ENCODE results near the gene LCLAT1.

Gene LCLAT1

DNA sequence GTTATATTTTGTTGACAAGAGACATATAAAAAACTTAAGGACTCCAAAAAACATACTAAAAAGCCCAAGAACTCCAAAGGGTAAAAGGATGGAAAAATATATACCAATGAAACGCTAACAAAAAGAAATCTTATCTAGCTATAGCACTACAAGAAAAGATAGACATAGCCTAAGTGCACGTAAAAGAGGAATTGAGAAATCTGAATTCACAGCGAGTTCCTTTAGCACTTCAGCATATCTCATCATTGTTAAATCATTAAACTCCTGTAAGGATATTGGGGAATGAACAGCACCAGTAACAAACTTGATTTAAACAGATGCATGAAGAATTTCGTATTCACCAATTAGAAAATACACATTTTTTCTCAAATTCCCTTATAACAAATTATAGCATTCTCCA is 226.1 kb downstream of the LCLAT1 start:
- ChIA-PET CTCF (no interaction called here), POLR2A (no interaction called here)
- no peaks in the 10 kb centered on the region for H3K4me1 ChIP-seq (ENCODE audit: control extremely low read depth in 1 of 4, control insufficient read depth in 4 of 4, insufficient read depth in 4 of 4, low read length in 3 of 4)

DNA sequence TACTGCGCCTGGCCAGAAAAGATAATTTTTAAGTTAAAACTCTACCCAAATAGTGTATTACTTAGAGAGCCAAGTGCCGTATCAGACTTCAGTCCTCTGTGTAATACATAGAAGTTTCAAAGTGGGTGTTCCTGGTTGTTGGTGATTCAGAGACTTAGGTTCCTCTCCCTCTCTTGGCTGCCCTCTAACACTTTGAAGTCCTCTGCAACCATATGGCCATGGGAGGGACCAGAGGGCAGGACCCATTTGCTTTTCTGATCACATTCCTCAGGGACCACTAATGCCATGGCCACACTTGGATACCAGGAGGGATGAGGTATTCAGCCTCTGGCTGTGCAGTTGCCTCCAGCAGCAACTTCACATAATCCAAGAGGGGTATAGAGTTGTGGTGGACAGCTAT is 228.7 kb downstream of the LCLAT1 start:
- Histone ChIP-seq H3K36me3 (ENCODE audit: control insufficient read depth in 4 of 4, insufficient read depth in 4 of 4, low read length in 3 of 4) (no peaks in the 10 kb centered on the region), H3K9me3 (ENCODE audit: control extremely low read depth in 1 of 5, control insufficient read depth in 4 of 5, insufficient read depth in 2 of 5, low read depth in 1 of 5, low read length in 4 of 5) (peaks cover 0 to 5% (median 2%) of the 10 kb centered on the region in 5 experiments), H3K27me3 (replicated peaks in 2 of 5; ENCODE audit: control insufficient read depth in 4 of 5, insufficient read depth in 5 of 5, low read length in 4 of 5) (peaks cover 0 to 2% (median 0%) of the 10 kb centered on the region in 5 experiments), H3K27ac (ENCODE audit: insufficient read depth in 1 of 2, low read depth in 1 of 2, low read length in 2 of 2, poor library complexity in 1 of 2, severe bottlenecking in 2 of 2) (no peak overlapping the region), H3K4me1 (ENCODE audit: control extremely low read depth in 1 of 4, control insufficient read depth in 4 of 4, insufficient read depth in 4 of 4, low read length in 3 of 4) (no peaks in the 10 kb centered on the region), H3K4me3 (ENCODE audit: control insufficient read depth in 1 of 7, extremely low read depth in 1 of 7, insufficient read depth in 4 of 7, low read depth in 2 of 7, low read length in 6 of 7) (no peak overlapping the region)
- no CpG with 5 or more reads among the region's 2 CpGs for WGBS (ENCODE audit: insufficient coverage)
- ChIA-PET CTCF (no interaction called here), POLR2A (no interaction called here)
- no peak for DNase-seq

More for the DNA sequence above, 226.1 kb downstream of the LCLAT1 start:
- peaks cover 0 to 18% (median 14%) of the 10 kb centered on the region in 5 experiments for H3K9me3 ChIP-seq (ENCODE audit: control extremely low read depth in 1 of 5, control insufficient read depth in 4 of 5, insufficient read depth in 2 of 5, low read depth in 1 of 5, low read length in 4 of 5)
- H3K27me3 ChIP-seq (replicated peaks in 2 of 5; ENCODE audit: control insufficient read depth in 4 of 5, insufficient read depth in 5 of 5, low read length in 4 of 5) = no peaks in the 10 kb centered on the region
- no peaks in the 10 kb centered on the region for H3K36me3 ChIP-seq (ENCODE audit: control insufficient read depth in 4 of 4, insufficient read depth in 4 of 4, low read length in 3 of 4)
- no peak for DNase-seq
- H3K27ac ChIP-seq (ENCODE audit: insufficient read depth in 1 of 2, low read depth in 1 of 2, low read length in 2 of 2, poor library complexity in 1 of 2, severe bottlenecking in 2 of 2) = no peak overlapping the region
- H3K4me3 ChIP-seq (ENCODE audit: control insufficient read depth in 1 of 7, extremely low read depth in 1 of 7, insufficient read depth in 4 of 7, low read depth in 2 of 7, low read length in 6 of 7) = no peak overlapping the region
- no CpG with 5 or more reads among the region's 4 CpGs for WGBS (ENCODE audit: insufficient coverage)

DNA sequence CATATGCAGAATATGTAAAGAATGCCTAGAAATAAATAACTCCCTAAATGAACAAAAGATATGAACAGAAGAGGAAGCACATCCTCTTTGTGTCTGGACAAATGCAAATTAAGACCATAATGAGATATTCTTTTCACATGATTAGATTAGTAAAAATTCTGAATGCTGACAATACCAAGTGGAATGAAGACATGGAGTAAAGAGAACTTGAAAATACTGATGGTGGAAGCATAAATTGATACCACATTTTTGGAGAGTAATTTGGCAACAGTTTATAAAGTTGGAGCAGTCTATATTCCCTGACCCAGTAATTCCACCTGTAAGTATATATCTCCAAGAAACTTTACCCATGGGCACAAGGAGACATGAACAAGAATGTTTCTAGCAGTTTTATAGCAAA is 230.2 kb downstream of the LCLAT1 start:
- Histone ChIP-seq H3K27ac (ENCODE audit: insufficient read depth in 1 of 2, low read depth in 1 of 2, low read length in 2 of 2, poor library complexity in 1 of 2, severe bottlenecking in 2 of 2) (no peak overlapping the region), H3K27me3 (replicated peaks in 2 of 5; ENCODE audit: control insufficient read depth in 4 of 5, insufficient read depth in 5 of 5, low read length in 4 of 5) (peaks cover 0 to 3% (median 0%) of the 10 kb centered on the region in 5 experiments), H3K4me1 (ENCODE audit: control extremely low read depth in 1 of 4, control insufficient read depth in 4 of 4, insufficient read depth in 4 of 4, low read length in 3 of 4) (no peaks in the 10 kb centered on the region), H3K9me3 (ENCODE audit: control extremely low read depth in 1 of 5, control insufficient read depth in 4 of 5, insufficient read depth in 2 of 5, low read depth in 1 of 5, low read length in 4 of 5) (no peaks in the 10 kb centered on the region), H3K36me3 (ENCODE audit: control insufficient read depth in 4 of 4, insufficient read depth in 4 of 4, low read length in 3 of 4) (no peaks in the 10 kb centered on the region), H3K4me3 (ENCODE audit: control insufficient read depth in 1 of 7, extremely low read depth in 1 of 7, insufficient read depth in 4 of 7, low read depth in 2 of 7, low read length in 6 of 7) (no peak overlapping the region)
- DNase-seq = no peak
- POLR2A ChIA-PET = no interaction called here
- CTCF ChIA-PET = no interaction called here

DNA sequence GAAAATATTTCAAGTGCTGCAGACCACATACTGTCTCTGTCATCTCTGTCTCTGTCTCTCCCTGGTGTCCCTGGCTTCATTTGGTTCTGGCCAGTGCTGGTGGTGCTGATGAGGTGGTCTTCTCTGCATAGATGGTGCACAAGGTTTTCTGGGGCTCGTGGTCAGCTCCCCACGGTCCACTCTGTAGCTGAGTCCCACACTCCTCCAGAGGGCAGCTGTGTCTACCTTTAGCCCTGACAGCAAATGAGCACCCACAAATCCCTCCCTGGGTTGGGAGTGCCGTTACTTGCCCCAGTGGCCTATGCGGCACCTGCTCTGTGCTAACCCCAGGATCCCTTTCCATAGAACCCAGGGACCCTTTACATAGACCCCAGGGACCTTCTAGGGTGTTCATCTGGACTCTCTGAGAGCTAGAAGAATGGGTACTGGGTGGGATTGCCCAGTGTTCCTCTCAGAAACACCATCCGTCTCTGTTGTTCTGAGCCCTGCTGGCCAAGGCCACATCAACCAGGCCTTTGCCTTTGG is 230.9 kb downstream of the LCLAT1 start:
- no peak for DNase-seq
- CTCF ChIA-PET = no interaction called here
- H3K4me3 ChIP-seq (ENCODE audit: control insufficient read depth in 1 of 7, extremely low read depth in 1 of 7, insufficient read depth in 4 of 7, low read depth in 2 of 7, low read length in 6 of 7) = no peak overlapping the region
- H3K27me3 ChIP-seq (replicated peaks in 2 of 5; ENCODE audit: control insufficient read depth in 4 of 5, insufficient read depth in 5 of 5, low read length in 4 of 5) = peaks cover 0 to 3% (median 0%) of the 10 kb centered on the region in 5 experiments
- POLR2A ChIA-PET = no interaction called here
- H3K27ac ChIP-seq (ENCODE audit: insufficient read depth in 1 of 2, low read depth in 1 of 2, low read length in 2 of 2, poor library complexity in 1 of 2, severe bottlenecking in 2 of 2) = no peak overlapping the region
- 87% methylated on average over 5 of the region's 5 CpGs for WGBS (ENCODE audit: insufficient coverage)
- no peaks in the 10 kb centered on the region for H3K36me3 ChIP-seq (ENCODE audit: control insufficient read depth in 4 of 4, insufficient read depth in 4 of 4, low read length in 3 of 4)
- H3K4me1 ChIP-seq (ENCODE audit: control extremely low read depth in 1 of 4, control insufficient read depth in 4 of 4, insufficient read depth in 4 of 4, low read length in 3 of 4) = no peaks in the 10 kb centered on the region
- H3K9me3 ChIP-seq (ENCODE audit: control extremely low read depth in 1 of 5, control insufficient read depth in 4 of 5, insufficient read depth in 2 of 5, low read depth in 1 of 5, low read length in 4 of 5) = no peaks in the 10 kb centered on the region

DNA sequence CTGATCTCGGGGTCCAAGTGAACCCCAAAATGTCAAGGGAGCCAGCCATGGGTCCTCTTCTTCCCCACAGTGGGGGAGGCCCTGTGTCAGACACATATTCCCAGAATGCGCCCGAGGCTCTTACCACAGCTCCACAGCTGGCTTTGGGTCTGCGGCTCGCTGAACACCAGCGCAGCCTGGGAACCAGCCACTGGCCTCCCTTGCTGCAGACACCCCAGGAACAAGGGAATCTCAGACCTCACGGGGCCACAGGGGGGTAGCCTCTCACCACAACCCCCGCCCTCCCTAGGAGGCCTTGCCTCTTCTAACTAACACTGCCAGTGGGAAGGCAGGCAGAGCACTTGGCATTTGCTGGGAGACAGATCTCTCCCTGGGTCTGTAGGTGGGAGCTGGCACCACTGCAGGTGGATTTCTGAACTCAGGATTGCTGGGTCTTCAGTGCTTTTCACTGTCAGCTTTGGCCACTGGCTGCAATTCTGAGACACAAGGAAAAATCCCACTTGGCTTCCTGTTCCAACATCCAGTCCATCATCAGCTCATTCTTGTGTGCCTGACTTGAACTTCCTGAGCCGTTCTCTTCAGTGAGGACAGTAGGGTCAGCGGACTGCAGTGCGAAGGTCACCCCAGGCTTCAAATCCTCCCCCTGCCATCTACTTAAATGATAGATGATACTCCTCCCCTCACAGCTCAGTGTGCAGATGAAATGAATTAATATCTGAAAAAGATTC is 231.5 kb downstream of the LCLAT1 start:
- Histone ChIP-seq H3K9me3 (ENCODE audit: control extremely low read depth in 1 of 5, control insufficient read depth in 4 of 5, insufficient read depth in 2 of 5, low read depth in 1 of 5, low read length in 4 of 5) (no peaks in the 10 kb centered on the region), H3K27ac (ENCODE audit: insufficient read depth in 1 of 2, low read depth in 1 of 2, low read length in 2 of 2, poor library complexity in 1 of 2, severe bottlenecking in 2 of 2) (no peak overlapping the region), H3K4me3 (ENCODE audit: control insufficient read depth in 1 of 7, extremely low read depth in 1 of 7, insufficient read depth in 4 of 7, low read depth in 2 of 7, low read length in 6 of 7) (no peak overlapping the region)

DNA sequence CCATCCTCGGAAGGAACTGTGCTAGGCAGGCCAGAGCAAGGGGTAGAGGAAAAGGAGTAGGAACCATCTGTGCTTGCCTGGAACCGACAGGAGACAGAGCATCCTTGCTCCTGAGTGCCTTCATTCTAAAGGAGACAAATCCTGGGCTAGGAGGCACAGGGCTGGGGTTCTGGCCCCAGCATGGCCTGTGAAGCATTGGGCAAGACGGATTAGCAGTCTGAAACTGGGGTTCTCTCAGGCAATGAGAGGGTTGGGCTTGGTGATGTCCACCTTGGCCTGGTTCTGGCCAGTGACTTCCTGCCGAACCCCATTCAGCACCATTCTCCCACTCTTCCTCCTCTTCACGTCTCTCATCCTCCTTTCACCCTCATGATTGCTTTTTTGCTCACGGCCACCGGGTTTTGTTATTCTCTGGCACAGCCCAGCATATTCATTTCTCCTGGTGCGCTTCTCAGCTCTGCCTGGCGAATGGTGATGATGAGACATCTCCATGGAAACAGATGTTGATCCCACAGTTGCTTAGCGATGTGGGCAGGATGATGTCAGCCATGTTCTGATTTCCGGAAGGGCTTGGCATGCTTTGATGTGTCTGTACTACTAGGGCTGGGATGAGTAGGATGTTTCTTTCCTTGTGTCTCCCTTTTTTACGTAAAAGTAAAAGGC is 232.5 kb downstream of the LCLAT1 start:
- Histone ChIP-seq H3K4me3 (ENCODE audit: control insufficient read depth in 1 of 7, extremely low read depth in 1 of 7, insufficient read depth in 4 of 7, low read depth in 2 of 7, low read length in 6 of 7) (no peak overlapping the region), H3K27ac (ENCODE audit: insufficient read depth in 1 of 2, low read depth in 1 of 2, low read length in 2 of 2, poor library complexity in 1 of 2, severe bottlenecking in 2 of 2) (no peak overlapping the region), H3K9me3 (ENCODE audit: control extremely low read depth in 1 of 5, control insufficient read depth in 4 of 5, insufficient read depth in 2 of 5, low read depth in 1 of 5, low read length in 4 of 5) (no peaks in the 10 kb centered on the region), H3K4me1 (ENCODE audit: control extremely low read depth in 1 of 4, control insufficient read depth in 4 of 4, insufficient read depth in 4 of 4, low read length in 3 of 4) (no peaks in the 10 kb centered on the region), H3K36me3 (ENCODE audit: control insufficient read depth in 4 of 4, insufficient read depth in 4 of 4, low read length in 3 of 4) (no peaks in the 10 kb centered on the region), H3K27me3 (replicated peaks in 2 of 5; ENCODE audit: control insufficient read depth in 4 of 5, insufficient read depth in 5 of 5, low read length in 4 of 5) (peaks cover 0 to 3% (median 0%) of the 10 kb centered on the region in 5 experiments)
- WGBS (ENCODE audit: insufficient coverage) = 89% methylated on average over 11 of the region's 12 CpGs
- ChIA-PET POLR2A (no interaction called here), CTCF (no interaction called here)
- DNase-seq = no peak

More for the DNA sequence above, 231.5 kb downstream of the LCLAT1 start:
- ChIA-PET POLR2A (no interaction called here), CTCF (no interaction called here)
- Histone ChIP-seq H3K27me3 (replicated peaks in 2 of 5; ENCODE audit: control insufficient read depth in 4 of 5, insufficient read depth in 5 of 5, low read length in 4 of 5) (peaks cover 0 to 3% (median 0%) of the 10 kb centered on the region in 5 experiments), H3K4me1 (ENCODE audit: control extremely low read depth in 1 of 4, control insufficient read depth in 4 of 4, insufficient read depth in 4 of 4, low read length in 3 of 4) (no peaks in the 10 kb centered on the region), H3K36me3 (ENCODE audit: control insufficient read depth in 4 of 4, insufficient read depth in 4 of 4, low read length in 3 of 4) (no peaks in the 10 kb centered on the region)
- 100% methylated on average over 4 of the region's 11 CpGs for WGBS (ENCODE audit: insufficient coverage)
- no peak for DNase-seq

DNA sequence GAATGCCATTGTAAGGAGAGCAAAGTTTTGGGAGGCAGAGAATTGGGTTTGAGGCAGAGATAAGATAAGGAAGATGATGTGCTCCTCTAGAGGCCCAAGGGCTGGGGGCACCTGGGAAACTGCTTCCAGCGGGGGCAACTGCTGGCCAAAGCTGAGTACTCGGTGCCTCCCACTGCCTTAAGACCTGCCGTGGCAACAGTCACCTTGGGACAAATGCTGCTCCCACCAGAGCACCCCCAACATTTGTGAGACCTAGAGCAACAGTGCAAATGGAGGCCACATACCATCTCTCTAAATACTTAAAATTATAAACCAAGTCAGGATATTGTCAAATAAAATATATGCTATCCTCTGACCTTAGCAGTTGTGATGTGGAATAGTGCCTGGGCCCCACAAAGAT is 233.1 kb downstream of the LCLAT1 start:
- Histone ChIP-seq H3K27ac (ENCODE audit: insufficient read depth in 1 of 2, low read depth in 1 of 2, low read length in 2 of 2, poor library complexity in 1 of 2, severe bottlenecking in 2 of 2) (no peak overlapping the region), H3K4me1 (ENCODE audit: control extremely low read depth in 1 of 4, control insufficient read depth in 4 of 4, insufficient read depth in 4 of 4, low read length in 3 of 4) (no peaks in the 10 kb centered on the region), H3K27me3 (replicated peaks in 2 of 5; ENCODE audit: control insufficient read depth in 4 of 5, insufficient read depth in 5 of 5, low read length in 4 of 5) (peaks cover 0 to 3% (median 0%) of the 10 kb centered on the region in 5 experiments), H3K9me3 (ENCODE audit: control extremely low read depth in 1 of 5, control insufficient read depth in 4 of 5, insufficient read depth in 2 of 5, low read depth in 1 of 5, low read length in 4 of 5) (no peaks in the 10 kb centered on the region), H3K36me3 (ENCODE audit: control insufficient read depth in 4 of 4, insufficient read depth in 4 of 4, low read length in 3 of 4) (no peaks in the 10 kb centered on the region), H3K4me3 (ENCODE audit: control insufficient read depth in 1 of 7, extremely low read depth in 1 of 7, insufficient read depth in 4 of 7, low read depth in 2 of 7, low read length in 6 of 7) (no peak overlapping the region)
- ChIA-PET POLR2A (no interaction called here), CTCF (interaction anchor here (1.1 kb wide), 1 partner anchor 31 kb away, joined by 3 read pairs; no protein-coding TSS in a partner anchor)
- DNase-seq = no peak
- 100% methylated on average over 2 of the region's 3 CpGs for WGBS (ENCODE audit: insufficient coverage)

All from common myeloid progenitor, CD34-positive (primary cell).